ENCODE measurements around the gene GLT6D1.
"Not testable (repeated sequence)": the region's sequence is repeated elsewhere in the genome, so short reads cannot be mapped to it uniquely, and the experiment has no call there.

The GLT6D1 gene

GRCh38 chr9:135664801-135665794 is 25.8 kb upstream of the GLT6D1 start:
- no peak for DNase-seq

- no peak for DNase-seq
Measured at GRCh38 chr9:135664266-135664665, 24.9 kb upstream of the GLT6D1 start.

GRCh38 chr9:135663857-135664256 is 24.5 kb upstream of the GLT6D1 start:
- DNase-seq, result no peak

- DNase-seq, result no peak
Measured at GRCh38 chr9:135663451-135663770, 24.1 kb upstream of the GLT6D1 start.

- no peak for DNase-seq
Measured at GRCh38 chr9:135662758-135663450, 23.6 kb upstream of the GLT6D1 start, which contains the start of gene LCN9. Gene LCN9 (plus strand): TSS chr9:135663309. CDS start chr9:135663322, 13 bp downstream.

- no peak for DNase-seq
Measured at GRCh38 chr9:135661816-135662560, 22.6 kb upstream of the GLT6D1 start.

- DNase-seq, result no peak
Measured at GRCh38 chr9:135660407-135660806, 21.1 kb upstream of the GLT6D1 start.

- no peak for DNase-seq
Measured at GRCh38 chr9:135659252-135659651, 19.9 kb upstream of the GLT6D1 start.

GRCh38 chr9:135657416-135657815 is 18.1 kb upstream of the GLT6D1 start:
- DNase-seq, result no peak

- DNase-seq, result no peak
Measured at GRCh38 chr9:135655317-135655716, 16.0 kb upstream of the GLT6D1 start.

- DNase-seq, result no peak
Measured at GRCh38 chr9:135650408-135650807, 11.1 kb upstream of the GLT6D1 start.

GRCh38 chr9:135649508-135649907 is 10.2 kb upstream of the GLT6D1 start:
- no peak for DNase-seq

GRCh38 chr9:135648494-135649410 is 9.4 kb upstream of the GLT6D1 start:
- DNase-seq, result no peak

- no peak for DNase-seq
Measured at GRCh38 chr9:135647884-135648283, 8.5 kb upstream of the GLT6D1 start.

GRCh38 chr9:135644631-135645218 is 5.4 kb upstream of the GLT6D1 start:
- DNase-seq, result no peak

- DNase-seq, result no peak
Measured at GRCh38 chr9:135641745-135642144, 2.4 kb upstream of the GLT6D1 start.

- no peak for DNase-seq
Measured at GRCh38 chr9:135641047-135641446, 1.7 kb upstream of the GLT6D1 start.

GRCh38 chr9:135636930-135637530 is 2.3 kb downstream of the GLT6D1 start:
- not testable (repeated sequence) for DNase-seq

GRCh38 chr9:135632841-135633240 is 6.5 kb downstream of the GLT6D1 start:
- no peak for DNase-seq

GRCh38 chr9:135624282-135624681 is 15.1 kb downstream of the GLT6D1 start:
- no peak for DNase-seq

GRCh38 chr9:135622415-135623020 is 16.8 kb downstream of the GLT6D1 start:
- DNase-seq, result no peak
